Endothelial cell of umbilical vein (primary cell): ENCODE measurements around the gene DUS1L. TPM values are rescaled to one million over a fixed set of nuclear protein-coding genes. Genes with fewer than 3 reads are reported as not detected.
A peak's percentile ranks its signal among the peaks of the same experiment; 100 is the strongest.

ENCODE experiments used
- BruUV-seq: library from RNA; stranded (reverse); fragments of 400-500 nt; replicated peaks from 2 replicates; lab custom pipeline; 2021; lab: Mats Ljungman, UMichigan
- CTCF ChIA-PET: fragments of 300-600, 350-600 bp; sonication (Branson Sonifier 250); formaldehyde crosslinking; loops from one replicate; lab custom pipeline; 2021; ENCODE audit warnings: antibody characterized with exemption, inconsistent platforms; lab: Charles Lee
- POLR2A ChIA-PET: fragments of 300-600, 350-600 bp; sonication (Branson Sonifier 250); formaldehyde crosslinking; loops from one replicate; lab custom pipeline; 2021; ENCODE audit warnings: antibody characterized with exemption, inconsistent platforms; lab: Charles Lee
- DNase-seq: peaks from one replicate; pipeline ENCODE4 v3.0.0-alpha.2; 2011; ENCODE audit warnings: low read depth, low spot score
- FAIRE-seq: peaks from 2 replicates; lab custom pipeline; 2011; peaks lifted over from hg19 to GRCh38; lab: Jason Lieb, UNC
- H2AFZ ChIP-seq: 2 replicates; pipeline ENCODE4 v1.6.0; 2012; ENCODE audit warnings: low read depth, low read length, control low read depth, inconsistent platforms
- H3K27ac ChIP-seq: 2 replicates; pipeline ENCODE4 v1.5.1; 2011; ENCODE audit warnings: low read depth, mild to moderate bottlenecking, control low read depth, low read length, moderate library complexity; ENCODE audit not compliant: insufficient read depth
- H3K27me3 ChIP-seq, 2 experiments: 2 replicates each; pipeline versions ENCODE4 v1.6.0 to v1.6.1; 2011; ENCODE audit warnings: low read length in 2 of 2, mixed read lengths in 1 of 2; ENCODE audit not compliant: control insufficient read depth in 2 of 2, insufficient read depth in 2 of 2
- H3K36me3 ChIP-seq, 2 experiments: 2 replicates in 1 of 2; 3 replicates in 1 of 2; pipeline ENCODE4 v1.5.1; 2011; ENCODE audit warnings: low read length in 2 of 2, mild to moderate bottlenecking in 1 of 2, moderate library complexity in 1 of 2; ENCODE audit not compliant: control insufficient read depth in 2 of 2, insufficient read depth in 2 of 2; ENCODE audit errors: extremely low read depth in 1 of 2
- H3K4me1 ChIP-seq: 3 replicates; pipeline ENCODE4 v1.5.1; 2011; ENCODE audit warnings: mild to moderate bottlenecking, low read length; ENCODE audit not compliant: control insufficient read depth, insufficient read depth; ENCODE audit errors: extremely low read depth
- H3K4me2 ChIP-seq: 2 replicates; pipeline ENCODE4 v1.6.1; 2011; ENCODE audit warnings: low read length, control low read depth, mixed read lengths; ENCODE audit not compliant: insufficient read depth
- H3K4me3 ChIP-seq, 3 experiments: fragments of 200-600 bp in 1 of 3; sonication (generic), shearing (Covaris generic) in 1 of 3; replicated peaks in 1 of 3; 2 replicates each; pipeline ENCODE4 v1.5.1; 2011 to 2016; ENCODE audit warnings: control low read depth in 3 of 3, low read length in 3 of 3, mild to moderate bottlenecking in 2 of 3, inconsistent platforms in 1 of 3, low read depth in 1 of 3, moderate library complexity in 1 of 3; ENCODE audit not compliant: insufficient read depth in 1 of 3
- H3K79me2 ChIP-seq: 2 replicates; pipeline ENCODE4 v1.6.0; 2012; ENCODE audit warnings: low read length, inconsistent platforms; ENCODE audit not compliant: control insufficient read depth, insufficient read depth
- H3K9ac ChIP-seq: replicated peaks from 2 replicates; pipeline ENCODE3; 2011; ENCODE audit warnings: low read length, control low read depth; ENCODE audit not compliant: insufficient read depth; ENCODE audit errors: extremely low read depth
- H3K9me1 ChIP-seq: replicated peaks from 3 replicates; pipeline ENCODE4 v1.6.0; 2011; ENCODE audit warnings: mild to moderate bottlenecking, low read length; ENCODE audit not compliant: control insufficient read depth, insufficient read depth; ENCODE audit errors: extremely low read depth
- H3K9me3 ChIP-seq: replicated peaks from 2 replicates; pipeline ENCODE4 v1.5.1; 2012; ENCODE audit warnings: low read length, inconsistent platforms; ENCODE audit not compliant: control insufficient read depth, insufficient read depth
- H4K20me1 ChIP-seq: replicated peaks from 2 replicates; pipeline ENCODE3; 2011; ENCODE audit warnings: mild to moderate bottlenecking, low read length; ENCODE audit not compliant: control insufficient read depth, insufficient read depth; ENCODE audit errors: extremely low read depth
- CTCF ChIP-seq, 2 donors: IDR thresholded peaks; 1 replicate in 1 of 2; 2 replicates in 1 of 2; pipeline ENCODE4 v1.5.1; 2011; ENCODE audit warnings: low read length in 2 of 2, mild to moderate bottlenecking in 2 of 2, moderate library complexity in 2 of 2, control low read depth in 1 of 2, inconsistent platforms in 1 of 2, low read depth in 1 of 2; ENCODE audit not compliant: insufficient read depth in 1 of 2; ENCODE audit errors: extremely low read depth in 1 of 2
- EZH2 ChIP-seq: IDR thresholded peaks from 2 replicates; pipeline ENCODE4 v1.6.1; 2012; ENCODE audit warnings: borderline replicate concordance, low read depth, mild to moderate bottlenecking, moderate library complexity, low read length, inconsistent platforms; ENCODE audit not compliant: severe bottlenecking
- FOS ChIP-seq: IDR thresholded peaks from 2 replicates; pipeline ENCODE4 v1.6.1; 2011; ENCODE audit warnings: mild to moderate bottlenecking, low read length, moderate library complexity, borderline replicate concordance; ENCODE audit not compliant: insufficient read depth
- GATA2 ChIP-seq: IDR thresholded peaks from 2 replicates; pipeline ENCODE4 v1.7.0; 2011; ENCODE audit warnings: low read depth, mild to moderate bottlenecking, moderate library complexity, mixed read lengths, low read length; ENCODE audit not compliant: insufficient read length, insufficient read depth
- JUN ChIP-seq: IDR thresholded peaks from 2 replicates; pipeline ENCODE4 v1.6.1; 2011; ENCODE audit warnings: borderline replicate concordance, low read depth; ENCODE audit not compliant: insufficient read length, insufficient read depth
- MAX ChIP-seq: IDR thresholded peaks from 2 replicates; pipeline ENCODE4 v1.6.1; 2011; ENCODE audit not compliant: insufficient read depth, insufficient read length
- MYC ChIP-seq: IDR thresholded peaks from one replicate; pipeline ENCODE4 v1.6.1; 2011; ENCODE audit warnings: mild to moderate bottlenecking, low read depth, low read length
- POLR2A ChIP-seq: IDR thresholded peaks from 2 replicates; pipeline ENCODE4 v1.6.1; 2012; ENCODE audit warnings: low read depth, mild to moderate bottlenecking, control low read depth, low read length
- POLR2AphosphoS5 ChIP-seq: IDR thresholded peaks from 2 replicates; pipeline ENCODE4 v1.6.1; 2012; ENCODE audit warnings: low read depth, mild to moderate bottlenecking, control low read depth, low read length, moderate library complexity; ENCODE audit not compliant: insufficient read depth
- dilution Hi-C: fragments of 300-500 bp; cut with MboI; formaldehyde crosslinking; loops from one replicate; pipeline ENCODE4 v1.15.0; 2019; ENCODE audit warnings: low sequenced_read_pairs; ENCODE audit not compliant: extremely low pct_ligation_motif_present
- intact Hi-C: fragments of 100-400 bp; cut with micrococcal nuclease; formaldehyde crosslinking; loops from one replicate; pipeline ENCODE4 v1.10.0; 2022
- polyA plus RNA-seq, 4 experiments: library from polyadenylated mRNA; depleted of rRNA in 3 of 4; stranded (reverse) in 3 of 4; unstranded in 1 of 4; fragments of >200 nt; gene quantifications; 2 replicates each; pipeline versions ENCODE4 v1.2.1 to v1.2.3, GENCODE V29; 2011 to 2012; ENCODE audit warnings: missing spikeins in 1 of 4
- total RNA-seq: library from RNA; stranded (reverse); gene quantifications from 2 replicates; pipeline ENCODE4 v1.2.3, GENCODE V29; 2021

The DUS1L gene
- total and polyA plus RNA-seq, 2 donors (not counting 3 experiments of a cell fraction or from before 2014, with no cell fraction given), result 60.1 to 92.9 TPM

- CTCF ChIA-PET, result interaction anchor here (1.3 to 1.8 kb wide), 3 partner anchors 15 to 67 kb away, joined by 4 to 15 read pairs (median 6); partner anchors contain the start of genes DCXR and RAC3
- H3K79me2 ChIP-seq, result peaks cover 49% of the 10 kb centered on the region
These were observed 31.7 kb upstream of the DUS1L start for GRCh38 chr17:82097184-82097918.

More at GRCh38 chr17:82097184-82097918, 31.7 kb upstream of the DUS1L start:
- Histone ChIP-seq H3K9me1 (no peaks in the 10 kb centered on the region), H3K4me2 (peak overlapping the region; percentile 26), H3K27ac (peak overlapping the region; percentile 61), H3K36me3 (peaks cover 15 to 20% of the 10 kb centered on the region in 2 experiments), H3K4me3 (peak overlapping the region; percentile 27 to 78 (median 54)), H4K20me1 (no peaks in the 10 kb centered on the region), H3K9me3 (no peaks in the 10 kb centered on the region), H3K4me1 (peaks cover 20% of the 10 kb centered on the region), H3K27me3 (no peaks in the 10 kb centered on the region), H2AFZ (no peak overlapping the region), H3K9ac (peak overlapping the region; percentile 81)
- BruUV-seq, result no TSS peak
- POLR2A ChIA-PET, result interaction anchor here (2.2 kb wide), 1 partner anchor 9 kb away, joined by 9 read pairs; no protein-coding TSS in a partner anchor
- DNase-seq (peak; percentile 47), FAIRE-seq (peak; percentile 55)
- TF ChIP-seq POLR2A (peak; percentile 52), CTCF (IDR thresholded peaks at IDR 0.05; ENCODE audit: extremely low read depth in 1 of 2, insufficient read depth in 1 of 2, low read depth in 1 of 2, low read length in 2 of 2) (no peak), EZH2 (no peak), FOS (no peak), GATA2 (no peak), JUN (no peak), POLR2AphosphoS5 (peak; percentile 48), MYC (no peak), MAX (no peak)
- dilution Hi-C loops, result no loop called here
- intact Hi-C loops, result loop anchor here (5.0 kb wide), 2 partner anchors 120 to 130 kb away; partner anchors contain the start of genes ASPSCR1 and SLC16A3
